ENCODE results near the gene CERKL.
A peak's percentile ranks its signal among the peaks of the same experiment; 100 is the strongest.
"Not testable (repeated sequence)": the region's sequence is repeated elsewhere in the genome, so short reads cannot be mapped to it uniquely, and the experiment has no call there.

The CERKL gene

GRCh38 chr2:181656450-181657291, at the start of gene CERKL:
TSS of gene CERKL (minus strand) at chr2:181657105. CDS start at chr2:181657006, 99 bp downstream.
- H3K4me1 ChIP-seq (ENCODE audit: control insufficient read depth in 5 of 5, insufficient read depth in 5 of 5, low read length in 5 of 5): peaks cover 6 to 14% (median 12%) of the 10 kb centered on the region in 5 donors
- peak within 1 kb of the TSS; percentile 40 to 69 (median 59) for H3K4me3 ChIP-seq (ENCODE audit: low read depth in 1 of 5, low read length in 5 of 5)
- peak within 1 kb of the TSS in 1 of 5 donors; percentile 52 for H3K9ac ChIP-seq (ENCODE audit: low read length in 5 of 5)
- no peaks in the 10 kb centered on the region for H3K9me3 ChIP-seq (ENCODE audit: control insufficient read depth in 5 of 5, low read length in 5 of 5)
- peaks cover 2 to 19% (median 12%) of the 10 kb centered on the region in 5 donors for H3K27me3 ChIP-seq (ENCODE audit: control insufficient read depth in 5 of 5, insufficient read depth in 4 of 5, low read length in 5 of 5)
- no peak within 1 kb of the TSS for H3K27ac ChIP-seq (ENCODE audit: low read depth, low read length)
- H3K36me3 ChIP-seq (ENCODE audit: control insufficient read depth in 5 of 5, insufficient read depth in 5 of 5, low read length in 5 of 5): no peaks in the 10 kb centered on the region

- not testable (repeated sequence) for H3K4me1 ChIP-seq (ENCODE audit: control insufficient read depth in 5 of 5, insufficient read depth in 5 of 5, low read length in 5 of 5); H3K9ac ChIP-seq (ENCODE audit: low read length in 5 of 5); H3K4me3 ChIP-seq (ENCODE audit: low read depth in 1 of 5, low read length in 5 of 5); H3K9me3 ChIP-seq (ENCODE audit: control insufficient read depth in 5 of 5, low read length in 5 of 5); H3K27me3 ChIP-seq (ENCODE audit: control insufficient read depth in 5 of 5, insufficient read depth in 4 of 5, low read length in 5 of 5); H3K36me3 ChIP-seq (ENCODE audit: control insufficient read depth in 5 of 5, insufficient read depth in 5 of 5, low read length in 5 of 5); H3K27ac ChIP-seq (ENCODE audit: low read depth, low read length)
These were observed 45.6 kb upstream of the CERKL start for GRCh38 chr2:181702519-181702918.

- H3K4me1 ChIP-seq (ENCODE audit: control insufficient read depth in 5 of 5, insufficient read depth in 5 of 5, low read length in 5 of 5): peaks cover 0 to 11% (median 5%) of the 10 kb centered on the region in 5 donors
- H3K9me3 ChIP-seq (ENCODE audit: control insufficient read depth in 5 of 5, low read length in 5 of 5): no peaks in the 10 kb centered on the region
- no peaks in the 10 kb centered on the region for H3K36me3 ChIP-seq (ENCODE audit: control insufficient read depth in 5 of 5, insufficient read depth in 5 of 5, low read length in 5 of 5)
- no peak overlapping the region for H3K9ac ChIP-seq (ENCODE audit: low read length in 5 of 5)
- no peak overlapping the region for H3K4me3 ChIP-seq (ENCODE audit: low read depth in 1 of 5, low read length in 5 of 5)
- H3K27me3 ChIP-seq (ENCODE audit: control insufficient read depth in 5 of 5, insufficient read depth in 4 of 5, low read length in 5 of 5): no peaks in the 10 kb centered on the region
- H3K27ac ChIP-seq (ENCODE audit: low read depth, low read length): no peak overlapping the region
These were observed 41.3 kb upstream of the CERKL start for GRCh38 chr2:181698223-181698622.

GRCh38 chr2:181697571-181697970, 40.7 kb upstream of the CERKL start:
- no peak overlapping the region for H3K27ac ChIP-seq (ENCODE audit: low read depth, low read length)
- no peaks in the 10 kb centered on the region for H3K27me3 ChIP-seq (ENCODE audit: control insufficient read depth in 5 of 5, insufficient read depth in 4 of 5, low read length in 5 of 5)
- no peaks in the 10 kb centered on the region for H3K9me3 ChIP-seq (ENCODE audit: control insufficient read depth in 5 of 5, low read length in 5 of 5)
- no peak overlapping the region for H3K9ac ChIP-seq (ENCODE audit: low read length in 5 of 5)
- H3K36me3 ChIP-seq (ENCODE audit: control insufficient read depth in 5 of 5, insufficient read depth in 5 of 5, low read length in 5 of 5): no peaks in the 10 kb centered on the region
- H3K4me3 ChIP-seq (ENCODE audit: low read depth in 1 of 5, low read length in 5 of 5): no peak overlapping the region
- peaks cover 0 to 11% (median 5%) of the 10 kb centered on the region in 5 donors for H3K4me1 ChIP-seq (ENCODE audit: control insufficient read depth in 5 of 5, insufficient read depth in 5 of 5, low read length in 5 of 5)

- H3K27me3 ChIP-seq (ENCODE audit: control insufficient read depth in 5 of 5, insufficient read depth in 4 of 5, low read length in 5 of 5): no peaks in the 10 kb centered on the region
- H3K4me3 ChIP-seq (ENCODE audit: low read depth in 1 of 5, low read length in 5 of 5): no peak overlapping the region
- H3K9me3 ChIP-seq (ENCODE audit: control insufficient read depth in 5 of 5, low read length in 5 of 5): no peaks in the 10 kb centered on the region
- H3K9ac ChIP-seq (ENCODE audit: low read length in 5 of 5): no peak overlapping the region
- H3K27ac ChIP-seq (ENCODE audit: low read depth, low read length): no peak overlapping the region
- no peaks in the 10 kb centered on the region for H3K36me3 ChIP-seq (ENCODE audit: control insufficient read depth in 5 of 5, insufficient read depth in 5 of 5, low read length in 5 of 5)
- peaks cover 0 to 11% (median 5%) of the 10 kb centered on the region in 5 donors for H3K4me1 ChIP-seq (ENCODE audit: control insufficient read depth in 5 of 5, insufficient read depth in 5 of 5, low read length in 5 of 5)
These were observed 40.2 kb upstream of the CERKL start for GRCh38 chr2:181697126-181697525.

GRCh38 chr2:181694271-181694670, 37.4 kb upstream of the CERKL start:
- H3K27me3 ChIP-seq (ENCODE audit: control insufficient read depth in 5 of 5, insufficient read depth in 4 of 5, low read length in 5 of 5): no peaks in the 10 kb centered on the region
- no peak overlapping the region for H3K9ac ChIP-seq (ENCODE audit: low read length in 5 of 5)
- no peaks in the 10 kb centered on the region for H3K36me3 ChIP-seq (ENCODE audit: control insufficient read depth in 5 of 5, insufficient read depth in 5 of 5, low read length in 5 of 5)
- no peak overlapping the region for H3K4me3 ChIP-seq (ENCODE audit: low read depth in 1 of 5, low read length in 5 of 5)
- H3K9me3 ChIP-seq (ENCODE audit: control insufficient read depth in 5 of 5, low read length in 5 of 5): no peaks in the 10 kb centered on the region
- no peak overlapping the region for H3K27ac ChIP-seq (ENCODE audit: low read depth, low read length)
- H3K4me1 ChIP-seq (ENCODE audit: control insufficient read depth in 5 of 5, insufficient read depth in 5 of 5, low read length in 5 of 5): peaks cover 0 to 11% (median 5%) of the 10 kb centered on the region in 5 donors

GRCh38 chr2:181690860-181691259, 34.0 kb upstream of the CERKL start:
- no peak overlapping the region for H3K4me3 ChIP-seq (ENCODE audit: low read depth in 1 of 5, low read length in 5 of 5)
- H3K9me3 ChIP-seq (ENCODE audit: control insufficient read depth in 5 of 5, low read length in 5 of 5): no peaks in the 10 kb centered on the region
- H3K27ac ChIP-seq (ENCODE audit: low read depth, low read length): no peak overlapping the region
- no peak overlapping the region for H3K9ac ChIP-seq (ENCODE audit: low read length in 5 of 5)
- H3K36me3 ChIP-seq (ENCODE audit: control insufficient read depth in 5 of 5, insufficient read depth in 5 of 5, low read length in 5 of 5): no peaks in the 10 kb centered on the region
- no peaks in the 10 kb centered on the region for H3K4me1 ChIP-seq (ENCODE audit: control insufficient read depth in 5 of 5, insufficient read depth in 5 of 5, low read length in 5 of 5)
- peaks cover 0 to 12% (median 0%) of the 10 kb centered on the region in 5 donors for H3K27me3 ChIP-seq (ENCODE audit: control insufficient read depth in 5 of 5, insufficient read depth in 4 of 5, low read length in 5 of 5)

GRCh38 chr2:181686576-181687185, 29.8 kb upstream of the CERKL start:
- no peak overlapping the region for H3K4me3 ChIP-seq (ENCODE audit: low read depth in 1 of 5, low read length in 5 of 5)
- no peaks in the 10 kb centered on the region for H3K36me3 ChIP-seq (ENCODE audit: control insufficient read depth in 5 of 5, insufficient read depth in 5 of 5, low read length in 5 of 5)
- H3K27me3 ChIP-seq (ENCODE audit: control insufficient read depth in 5 of 5, insufficient read depth in 4 of 5, low read length in 5 of 5): peaks cover 31 to 46% (median 35%) of the 10 kb centered on the region in 5 donors
- peaks cover 0 to 18% (median 11%) of the 10 kb centered on the region in 5 donors for H3K4me1 ChIP-seq (ENCODE audit: control insufficient read depth in 5 of 5, insufficient read depth in 5 of 5, low read length in 5 of 5)
- H3K27ac ChIP-seq (ENCODE audit: low read depth, low read length): no peak overlapping the region
- H3K9me3 ChIP-seq (ENCODE audit: control insufficient read depth in 5 of 5, low read length in 5 of 5): peaks cover 0 to 8% (median 0%) of the 10 kb centered on the region in 5 donors
- H3K9ac ChIP-seq (ENCODE audit: low read length in 5 of 5): no peak overlapping the region

- H3K9me3 ChIP-seq (ENCODE audit: control insufficient read depth in 5 of 5, low read length in 5 of 5): peaks cover 0 to 8% (median 0%) of the 10 kb centered on the region in 5 donors
- H3K27me3 ChIP-seq (ENCODE audit: control insufficient read depth in 5 of 5, insufficient read depth in 4 of 5, low read length in 5 of 5): peaks cover 41 to 59% (median 49%) of the 10 kb centered on the region in 5 donors
- H3K4me3 ChIP-seq (ENCODE audit: low read depth in 1 of 5, low read length in 5 of 5): no peak overlapping the region
- H3K27ac ChIP-seq (ENCODE audit: low read depth, low read length): no peak overlapping the region
- H3K4me1 ChIP-seq (ENCODE audit: control insufficient read depth in 5 of 5, insufficient read depth in 5 of 5, low read length in 5 of 5): peaks cover 0 to 30% (median 16%) of the 10 kb centered on the region in 5 donors
- H3K9ac ChIP-seq (ENCODE audit: low read length in 5 of 5): no peak overlapping the region
- H3K36me3 ChIP-seq (ENCODE audit: control insufficient read depth in 5 of 5, insufficient read depth in 5 of 5, low read length in 5 of 5): no peaks in the 10 kb centered on the region
These were observed 28.3 kb upstream of the CERKL start for GRCh38 chr2:181685150-181685688.

All from subcutaneous abdominal adipose tissue (tissue), 5 donors.